ENCODE results near the gene TTLL11. TPM values are rescaled to one million over a fixed set of nuclear protein-coding genes. Genes with fewer than 3 reads are reported as not detected.

TTLL11 gene
- total RNA-seq, 2 donors from 2014 or later: 0.39 to 2.1 TPM

DNA sequence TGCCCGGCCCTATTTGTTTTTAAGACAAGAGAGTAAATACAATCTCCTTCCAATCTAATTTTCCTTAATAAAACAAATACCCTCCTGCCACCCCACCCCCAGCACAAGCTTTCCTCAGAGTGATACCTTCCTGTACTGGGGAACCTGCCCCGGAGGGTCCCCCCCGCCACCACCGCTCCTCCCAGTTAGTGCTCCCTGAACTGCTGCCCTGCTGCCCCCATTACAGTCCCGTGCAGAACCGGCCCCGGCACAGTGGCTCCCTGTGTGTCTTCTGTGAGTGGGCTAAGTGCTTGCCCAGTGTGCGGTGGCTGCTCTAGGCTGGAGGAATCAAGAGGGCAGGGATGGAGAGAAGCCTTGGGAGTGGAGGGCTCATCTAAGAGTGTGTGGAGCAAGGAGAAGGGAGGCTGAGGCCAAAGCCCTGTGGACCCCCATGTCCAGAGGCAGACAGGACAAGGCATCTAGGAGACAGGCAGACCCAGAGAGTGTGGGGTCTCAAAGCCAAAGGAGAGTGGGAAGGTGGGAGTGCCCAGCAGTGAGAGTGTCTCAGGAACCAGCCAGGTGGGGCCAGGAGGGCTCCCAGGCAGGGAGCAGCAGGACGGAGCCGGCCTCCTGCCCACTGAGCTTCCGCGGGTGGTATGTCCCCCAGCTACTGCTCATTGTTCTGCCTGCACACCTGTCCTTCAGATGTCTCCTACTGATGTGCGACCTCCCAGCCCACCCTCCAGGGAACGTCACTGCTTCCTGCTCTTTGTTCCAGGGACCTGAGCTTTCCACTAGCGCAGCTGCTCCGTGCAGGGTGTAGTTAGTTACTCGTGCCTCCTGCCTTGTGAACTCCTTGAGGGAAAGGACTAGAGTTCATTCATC lies 312.7 kb downstream of the TTLL11 start:
- peaks cover 0 to 4% of the 10 kb centered on the region in 2 donors for H3K9me3 Mint-ChIP-seq
- H3K36me3 Mint-ChIP-seq: no peaks in the 10 kb centered on the region
- no peak overlapping the region for H3K27ac Mint-ChIP-seq
- DNase-seq (ENCODE audit: low spot score in 2 of 2) (no peak), ATAC-seq (no peak)

DNA sequence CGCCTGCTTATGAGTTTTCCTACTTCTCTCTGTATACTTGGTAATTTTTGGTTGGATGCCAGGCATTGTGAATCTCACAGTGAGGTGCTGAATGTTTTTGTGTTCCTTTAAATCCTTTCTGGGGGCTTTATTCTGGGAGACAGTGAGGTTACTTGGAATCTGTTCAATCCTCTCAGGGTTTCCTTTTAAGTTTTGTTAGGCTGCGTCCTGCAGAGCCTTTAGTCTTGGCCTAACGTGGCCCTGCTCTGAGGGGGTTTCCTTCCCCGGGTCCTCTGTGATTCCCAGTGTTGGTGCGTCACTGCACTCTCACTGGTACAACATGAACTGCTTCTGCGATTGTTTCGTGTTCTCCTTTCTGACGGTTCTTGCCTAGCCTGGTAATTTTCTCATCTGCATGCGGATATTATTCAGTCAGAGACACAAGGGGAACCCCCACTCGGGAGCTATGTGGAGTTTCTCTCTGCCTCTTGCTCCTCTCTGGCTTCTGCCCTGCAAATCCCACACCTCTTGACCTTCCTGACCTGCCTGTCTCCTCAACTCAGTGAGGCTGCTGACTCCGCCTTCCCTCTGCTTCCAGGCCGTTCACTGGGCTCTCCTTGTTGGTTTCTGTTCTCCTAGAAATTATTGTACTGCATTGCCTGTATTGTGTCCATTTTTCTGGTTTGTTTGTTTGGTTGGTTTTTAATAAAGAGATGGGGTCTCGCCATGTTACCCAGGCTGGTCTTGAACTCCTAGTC lies 313.6 kb downstream of the TTLL11 start:
- Mint-ChIP-seq H3K36me3 (no peaks in the 10 kb centered on the region), H3K27ac (no peak overlapping the region), H3K9me3 (peaks cover 0 to 4% of the 10 kb centered on the region in 2 donors)
- ATAC-seq: no peak
- DNase-seq (ENCODE audit: low spot score in 2 of 2): no peak

DNA sequence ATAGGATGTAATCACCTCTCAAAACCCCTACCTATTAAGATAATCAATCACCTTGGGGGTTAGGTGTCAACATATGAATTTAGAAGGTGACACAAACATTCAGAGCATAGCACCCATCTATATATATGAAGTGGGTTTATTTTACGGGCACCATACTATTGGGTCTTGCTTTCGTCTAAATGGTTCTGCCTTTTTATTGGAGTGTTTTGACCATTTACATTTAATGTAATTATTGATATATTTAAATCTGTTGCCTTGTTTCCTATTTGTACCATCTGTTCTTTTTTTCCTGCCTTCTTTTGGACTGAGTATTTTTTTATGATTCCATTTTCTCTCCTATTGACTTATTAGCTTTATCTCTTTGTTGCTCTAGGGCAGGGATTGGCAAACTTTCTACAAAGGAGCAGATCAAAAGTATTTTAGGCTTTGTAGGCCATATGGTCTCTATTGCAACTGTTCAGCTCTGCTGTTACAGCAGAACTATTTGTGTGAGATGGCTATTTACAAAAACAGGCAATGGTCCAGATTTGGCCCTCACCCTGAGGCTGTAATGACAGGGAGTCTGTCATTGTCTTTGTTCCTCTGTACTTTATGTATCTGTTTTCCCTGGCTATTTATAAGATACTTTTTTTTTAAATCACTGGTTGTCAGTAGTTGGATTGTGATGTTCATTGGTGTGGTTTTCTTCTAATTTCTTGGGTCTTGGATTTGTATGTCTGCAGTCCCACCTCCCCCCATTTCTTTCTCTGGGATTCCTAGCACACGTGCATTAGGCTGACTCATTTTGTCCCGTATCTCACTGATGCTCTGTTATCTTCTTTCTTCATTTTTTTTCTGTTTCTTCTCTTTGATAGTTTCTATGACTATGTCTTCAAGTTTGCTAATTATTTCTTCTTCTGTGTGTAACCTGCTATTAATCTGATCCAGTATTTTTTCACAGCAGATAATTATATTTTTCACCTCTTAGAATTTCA lies 314.6 kb downstream of the TTLL11 start:
- no peak for ATAC-seq
- peaks cover 0 to 4% of the 10 kb centered on the region in 2 donors for H3K9me3 Mint-ChIP-seq
- H3K27ac Mint-ChIP-seq: no peak overlapping the region
- DNase-seq (ENCODE audit: low spot score in 2 of 2): no peak
- no peaks in the 10 kb centered on the region for H3K36me3 Mint-ChIP-seq

- peaks cover 0 to 4% of the 10 kb centered on the region in 2 donors for H3K9me3 Mint-ChIP-seq
- no peaks in the 10 kb centered on the region for H3K36me3 Mint-ChIP-seq
- DNase-seq (ENCODE audit: low spot score in 2 of 2): no peak
- no peak overlapping the region for H3K27ac Mint-ChIP-seq
- ATAC-seq: no peak
These were observed 316.1 kb downstream of the TTLL11 start for GRCh38 chr9:121776739-121777637.

DNA sequence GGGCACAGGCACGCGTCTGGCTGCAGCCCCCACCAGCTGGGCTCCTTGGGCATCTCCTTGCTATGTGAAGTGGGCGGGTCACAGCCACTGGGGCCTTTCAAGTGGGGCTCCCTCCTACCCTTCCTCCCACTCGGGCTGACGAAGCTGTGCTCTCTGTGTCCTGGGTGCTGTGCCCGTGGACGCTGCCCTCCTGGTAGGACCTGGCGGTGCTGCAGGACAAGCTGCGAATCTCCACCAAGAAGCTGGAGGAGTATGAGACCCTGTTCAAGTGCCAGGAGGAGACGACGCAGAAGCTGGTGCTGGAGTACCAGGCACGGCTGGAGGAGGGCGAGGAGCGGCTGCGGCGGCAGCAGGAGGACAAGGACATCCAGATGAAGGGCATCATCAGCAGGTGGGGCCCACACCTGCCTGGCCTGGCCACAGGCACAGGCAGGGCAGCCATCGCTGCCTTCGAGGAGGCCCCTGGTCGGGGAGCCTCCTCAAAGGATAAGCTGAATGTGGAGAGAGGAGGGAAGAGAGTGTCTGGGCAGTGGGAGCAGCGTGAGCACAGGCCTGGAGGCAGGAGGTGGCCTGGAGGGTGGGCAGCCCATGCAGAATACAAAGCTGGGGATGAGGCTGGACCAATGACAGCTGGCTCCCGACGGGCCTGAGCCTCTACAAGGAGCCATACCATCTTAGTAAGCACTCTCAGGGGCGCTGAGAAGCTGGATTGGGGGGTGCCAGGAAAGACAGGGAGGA lies 316.9 kb downstream of the TTLL11 start:
- peak in 1 of 2 donors; percentile 41 for DNase-seq (ENCODE audit: low spot score in 2 of 2)
- Mint-ChIP-seq H3K36me3 (no peaks in the 10 kb centered on the region), H3K9me3 (peaks cover 0 to 4% of the 10 kb centered on the region in 2 donors)

GRCh38 chr9:121774715-121775613 lies 318.1 kb downstream of the TTLL11 start:
- no peak for DNase-seq (ENCODE audit: low spot score in 2 of 2)
- Mint-ChIP-seq H3K36me3 (no peaks in the 10 kb centered on the region), H3K27ac (peak overlapping the region in 1 of 2 donors; percentile 9), H3K9me3 (peaks cover 0 to 4% of the 10 kb centered on the region in 2 donors)
- no peak for ATAC-seq

More for the DNA sequence above, 316.9 kb downstream of the TTLL11 start:
- H3K27ac Mint-ChIP-seq: peak overlapping the region in 1 of 2 donors; percentile 9
- ATAC-seq: no peak

DNA sequence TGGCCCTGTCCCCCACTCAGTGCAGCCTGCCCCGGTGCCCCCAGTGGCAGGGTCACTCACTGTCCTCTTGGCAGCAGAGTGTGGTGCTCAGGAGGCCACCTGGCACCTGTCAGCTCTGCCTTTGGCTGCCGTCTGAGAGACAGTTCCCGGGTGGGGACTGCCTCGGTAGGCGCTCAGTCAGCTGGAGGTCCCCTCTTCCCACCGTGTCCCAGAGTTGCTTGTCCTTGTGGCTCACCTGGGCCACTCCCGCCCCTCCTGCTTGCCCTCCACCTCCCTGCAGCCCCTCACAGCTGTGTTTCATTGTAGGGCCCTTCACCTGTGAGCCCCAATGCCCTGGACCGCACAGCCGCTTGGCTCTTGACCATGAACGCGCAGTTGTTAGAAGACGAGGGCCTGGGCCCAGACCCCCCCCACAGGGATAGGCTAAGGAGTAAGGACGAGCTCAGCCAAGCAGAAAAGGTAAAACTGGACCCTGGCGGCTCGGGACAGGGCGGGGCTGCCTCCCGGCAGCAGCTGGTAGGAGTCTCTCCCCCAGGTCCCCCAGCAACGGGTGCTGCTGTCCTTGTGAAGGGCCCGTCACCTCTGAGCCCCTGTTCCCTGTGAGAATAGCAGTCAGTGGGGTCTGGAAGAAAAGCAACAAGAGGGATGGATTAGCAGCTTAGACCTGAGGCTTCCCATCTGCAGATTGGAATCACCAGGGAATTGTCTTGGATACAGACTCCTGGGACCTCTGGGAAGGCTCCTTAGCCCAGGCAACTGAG lies 319.0 kb downstream of the TTLL11 start:
- DNase-seq (ENCODE audit: low spot score in 2 of 2) (no peak), ATAC-seq (no peak)
- no peak overlapping the region for H3K27ac Mint-ChIP-seq

GRCh38 chr9:121773286-121773953 lies 319.7 kb downstream of the TTLL11 start:
- no peak overlapping the region for H3K27ac Mint-ChIP-seq
- no peaks in the 10 kb centered on the region for H3K9me3 Mint-ChIP-seq
- H3K36me3 Mint-ChIP-seq: no peaks in the 10 kb centered on the region
- ATAC-seq (no peak), DNase-seq (ENCODE audit: low spot score in 2 of 2) (no peak)

More for the DNA sequence above, 319.0 kb downstream of the TTLL11 start:
- H3K36me3 Mint-ChIP-seq: no peaks in the 10 kb centered on the region
- H3K9me3 Mint-ChIP-seq: peaks cover 0 to 4% of the 10 kb centered on the region in 2 donors

DNA sequence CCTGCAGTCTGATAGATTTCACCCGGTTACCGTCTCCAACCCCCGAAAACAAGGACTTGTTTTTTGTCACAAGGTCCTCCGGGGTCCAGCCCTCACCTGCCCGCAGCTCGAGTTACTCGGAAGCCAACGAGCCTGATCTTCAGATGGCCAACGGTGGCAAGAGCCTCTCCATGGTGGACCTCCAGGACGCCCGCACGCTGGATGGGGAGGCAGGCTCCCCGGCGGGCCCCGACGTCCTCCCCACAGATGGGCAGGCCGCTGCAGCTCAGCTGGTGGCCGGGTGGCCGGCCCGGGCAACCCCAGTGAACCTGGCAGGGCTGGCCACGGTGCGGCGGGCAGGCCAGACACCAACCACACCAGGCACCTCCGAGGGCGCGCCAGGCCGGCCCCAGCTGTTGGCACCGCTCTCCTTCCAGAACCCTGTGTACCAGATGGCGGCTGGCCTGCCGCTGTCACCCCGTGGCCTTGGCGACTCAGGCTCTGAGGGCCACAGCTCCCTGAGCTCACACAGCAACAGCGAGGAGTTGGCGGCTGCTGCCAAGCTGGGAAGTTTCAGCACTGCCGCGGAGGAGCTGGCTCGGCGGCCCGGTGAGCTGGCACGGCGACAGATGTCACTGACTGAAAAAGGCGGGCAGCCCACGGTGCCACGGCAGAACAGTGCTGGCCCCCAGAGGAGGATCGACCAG lies 320.4 kb downstream of the TTLL11 start:
- ATAC-seq (no peak), DNase-seq (ENCODE audit: low spot score in 2 of 2) (no peak)
- Mint-ChIP-seq H3K27ac (peak overlapping the region in 1 of 2 donors; percentile 14), H3K9me3 (no peaks in the 10 kb centered on the region), H3K36me3 (no peaks in the 10 kb centered on the region)
